Spleen (tissue), 7 donors: Measurements from ENCODE around the gene PTPRN2.

Experiments used
- CTCF ChIP-seq, 11 experiments: fragments of 200-600 bp in 7 of 11; fragments of 450-650 bp in 4 of 11; sonication (generic) in 4 of 11; IDR thresholded peaks in 8 of 11; conservative IDR thresholded peaks in 3 of 11; 1 replicate in 7 of 11; 2 replicates in 4 of 11; pipeline versions ENCODE4 v1.4.0 to v1.8.0; 2016 to 2021; ENCODE audit warnings: antibody characterized with exemption in 11 of 11, inconsistent platforms in 4 of 11, mild to moderate bottlenecking in 1 of 11
- POLR2A ChIP-seq, 3 donors: fragments of 450-650 bp; IDR thresholded peaks; one replicate each; pipeline ENCODE4 v1.5.1; 2017; ENCODE audit warnings: antibody characterized with exemption in 3 of 3, mild to moderate bottlenecking in 1 of 3
- POLR2AphosphoS5 ChIP-seq, 3 donors: sonication (generic); formaldehyde crosslinking; IDR thresholded peaks; one replicate each; pipeline ENCODE4 v1.5.1; 2017; ENCODE audit warnings: antibody characterized with exemption in 3 of 3
- donor health status: DM: no; HTN: no; CAD: no; lungs with moderate emphysema.
- donor health status: DM: no; HTN: no; CAD: no.
- donor health status: DM: no; HTN: no; CAD: no.

- TF ChIP-seq CTCF (IDR thresholded peaks at IDR 0.05 in 8 of 11, conservative IDR thresholded peaks at IDR 0.05 in 3 of 11) (no peak), POLR2A (IDR thresholded peaks at IDR 0.05) (no peak), POLR2AphosphoS5 (IDR thresholded peaks at IDR 0.05) (no peak)
Measured at GRCh38 chr7:158310924-158311666, 276.5 kb downstream of the PTPRN2 start.
